ENCODE data around the gene SCT.
A peak's percentile ranks its signal among the peaks of the same experiment; 100 is the strongest.

Gene SCT

DNA sequence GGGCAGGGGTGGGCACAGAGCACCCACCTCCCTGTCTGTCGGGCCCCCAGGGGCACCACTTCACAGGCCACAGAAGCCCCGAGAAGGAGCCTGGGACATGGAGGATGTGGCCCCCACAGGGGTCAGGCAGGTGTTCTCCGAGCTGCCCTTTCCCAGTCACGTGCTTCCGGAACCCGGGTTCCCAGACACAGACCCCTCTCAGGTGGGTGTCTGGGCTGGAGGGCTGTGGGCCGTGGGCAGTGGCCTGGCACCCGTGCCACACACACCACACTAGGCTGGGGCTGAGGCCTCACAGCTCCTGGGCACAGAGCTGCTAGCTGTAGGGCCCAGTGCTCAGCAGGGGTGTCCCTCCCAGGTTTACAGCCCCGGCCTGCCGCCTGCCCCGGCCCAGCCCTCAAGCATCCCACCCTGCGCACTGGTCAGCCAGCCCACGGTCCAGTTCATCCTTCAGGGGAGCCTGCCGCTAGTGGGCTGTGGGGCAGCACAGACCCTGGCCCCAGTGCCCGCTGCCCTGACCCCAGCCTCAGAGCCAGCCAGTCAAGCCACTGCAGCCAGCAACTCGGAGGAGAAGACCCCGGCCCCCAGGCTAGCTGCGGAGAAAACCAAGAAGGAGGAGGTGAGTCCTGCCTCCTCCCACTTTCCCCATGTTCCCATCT, 16.7 kb downstream of the SCT start:
- no peak for DNase-seq (ENCODE audit: low spot score)

DNA sequence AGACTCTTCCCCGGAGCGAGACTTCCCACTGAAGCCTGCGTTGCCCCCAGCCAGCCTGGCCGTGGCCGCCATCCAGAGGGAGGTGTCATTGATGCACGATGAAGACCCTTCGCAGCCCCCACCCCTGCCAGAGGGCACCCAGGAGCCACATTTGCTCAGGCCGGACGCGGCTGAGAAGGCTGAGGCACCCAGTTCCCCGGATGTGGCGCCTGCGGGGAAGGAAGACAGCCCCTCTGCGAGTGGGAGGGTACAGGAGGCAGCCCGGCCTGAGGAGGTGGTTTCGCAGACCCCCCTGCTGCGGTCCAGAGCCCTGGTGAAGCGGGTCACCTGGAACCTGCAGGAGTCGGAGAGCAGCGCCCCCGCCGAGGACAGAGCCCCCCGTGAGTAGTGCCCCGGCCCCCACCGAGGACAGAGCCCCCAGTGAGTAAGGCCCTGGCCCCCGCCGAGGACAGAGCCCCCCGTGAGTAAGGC, 17.6 kb downstream of the SCT start:
- no peak for DNase-seq (ENCODE audit: low spot score)

DNA sequence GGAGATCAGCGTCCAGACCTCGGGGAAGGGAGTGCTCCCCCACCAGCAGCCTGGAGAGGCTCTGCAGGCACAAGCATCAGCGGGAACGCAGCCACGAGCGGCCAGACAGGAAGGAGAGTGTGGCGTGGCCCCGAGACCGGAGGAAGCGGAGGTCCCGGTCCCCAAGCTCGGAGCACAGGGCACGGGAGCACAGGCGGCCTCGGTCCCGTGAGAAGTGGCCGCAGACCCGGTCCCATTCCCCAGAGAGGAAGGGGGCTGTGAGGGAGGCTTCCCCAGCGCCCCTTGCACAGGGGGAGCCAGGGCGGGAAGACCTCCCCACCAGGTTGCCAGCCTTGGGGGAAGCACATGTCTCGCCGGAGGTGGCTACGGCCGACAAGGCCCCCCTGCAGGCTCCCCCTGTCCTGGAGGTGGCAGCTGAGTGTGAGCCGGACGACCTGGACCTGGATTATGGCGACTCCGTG, 18.2 kb downstream of the SCT start:
- no peak for DNase-seq (ENCODE audit: low spot score)

DNA sequence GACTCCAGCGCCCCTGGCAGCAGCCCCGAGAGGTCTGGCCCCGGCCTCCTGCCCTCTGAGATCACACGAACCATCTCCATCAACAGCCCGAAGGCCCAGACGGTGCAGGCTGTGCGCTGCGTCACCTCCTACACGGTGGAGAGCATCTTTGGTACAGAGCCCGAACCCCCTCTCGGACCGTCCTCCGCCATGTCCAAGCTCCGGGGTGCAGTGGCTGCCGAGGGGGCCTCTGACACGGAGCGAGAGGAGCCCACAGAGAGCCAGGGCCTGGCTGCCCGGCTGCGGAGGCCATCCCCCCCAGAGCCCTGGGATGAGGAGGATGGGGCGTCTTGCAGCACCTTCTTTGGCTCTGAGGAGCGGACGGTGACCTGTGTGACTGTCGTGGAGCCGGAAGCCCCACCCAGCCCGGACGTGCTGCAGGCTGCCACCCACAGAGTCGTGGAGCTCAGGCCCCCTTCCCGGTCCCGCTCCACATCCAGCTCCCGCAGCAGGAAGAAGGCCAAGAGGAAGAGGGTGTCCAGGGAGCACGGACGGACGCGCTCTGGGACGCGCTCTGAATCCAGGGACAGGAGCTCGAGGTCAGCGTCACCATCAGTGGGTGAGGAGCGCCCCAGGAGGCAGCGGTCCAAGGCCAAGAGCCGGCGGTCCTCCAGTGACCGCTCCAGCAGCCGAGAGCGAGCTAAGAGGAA, 18.9 kb downstream of the SCT start:
- no peak for DNase-seq (ENCODE audit: low spot score)

DNA sequence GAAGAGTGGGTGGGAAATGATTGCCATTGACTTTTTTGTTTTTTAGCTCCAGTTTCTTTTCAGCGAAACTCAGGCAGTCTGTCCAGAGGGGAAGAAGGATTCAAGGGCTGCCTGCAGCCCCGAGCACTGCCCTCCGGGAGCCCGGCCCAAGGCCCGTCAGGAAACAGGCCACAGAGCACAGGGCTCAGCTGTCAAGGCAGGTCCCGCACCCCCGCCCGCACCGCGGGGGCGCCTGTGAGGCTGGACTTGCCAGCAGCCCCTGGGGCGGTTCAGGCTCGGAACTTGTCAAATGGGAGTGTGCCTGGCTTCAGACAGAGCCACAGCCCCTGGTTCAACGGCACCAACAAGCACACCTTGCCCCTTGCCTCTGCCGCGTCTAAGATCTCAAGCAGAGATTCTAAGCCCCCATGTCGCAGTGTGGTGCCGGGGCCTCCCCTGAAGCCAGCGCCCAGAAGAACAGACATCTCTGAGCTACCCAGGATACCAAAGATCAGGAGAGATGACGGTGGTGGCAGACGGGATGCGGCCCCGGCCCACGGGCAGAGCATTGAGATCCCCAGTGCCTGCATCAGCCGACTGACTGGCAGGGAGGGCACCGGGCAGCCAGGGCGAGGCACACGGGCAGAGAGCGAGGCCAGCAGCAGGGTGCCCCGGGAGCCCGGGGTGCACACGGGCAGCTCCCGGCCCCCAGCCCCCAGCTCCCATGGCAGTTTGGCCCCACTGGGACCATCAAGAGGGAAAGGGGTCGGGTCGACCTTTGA, 19.8 kb downstream of the SCT start:
- no peak for DNase-seq (ENCODE audit: low spot score)

DNA sequence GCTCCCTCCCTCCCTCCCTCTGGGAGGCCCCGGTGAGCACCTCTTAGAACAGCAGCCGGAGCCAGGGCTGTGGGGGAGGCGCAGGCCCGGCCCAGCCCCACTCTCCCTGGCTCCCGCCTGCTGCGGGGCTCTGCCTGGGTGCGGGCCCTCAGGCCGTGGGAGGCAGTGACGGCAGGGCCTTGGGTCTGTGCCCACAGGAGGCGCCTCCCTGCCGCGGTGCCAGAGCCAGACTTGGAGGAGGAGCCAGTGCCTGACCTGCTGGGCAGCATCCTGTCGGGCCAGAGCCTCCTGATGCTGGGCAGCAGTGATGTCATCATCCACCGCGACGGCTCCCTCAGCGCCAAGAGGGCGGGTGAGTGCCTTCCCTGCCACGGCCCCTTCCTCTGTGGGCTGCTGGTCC, 20.7 kb downstream of the SCT start:
- peak; percentile 79 for DNase-seq (ENCODE audit: low spot score)

DNA sequence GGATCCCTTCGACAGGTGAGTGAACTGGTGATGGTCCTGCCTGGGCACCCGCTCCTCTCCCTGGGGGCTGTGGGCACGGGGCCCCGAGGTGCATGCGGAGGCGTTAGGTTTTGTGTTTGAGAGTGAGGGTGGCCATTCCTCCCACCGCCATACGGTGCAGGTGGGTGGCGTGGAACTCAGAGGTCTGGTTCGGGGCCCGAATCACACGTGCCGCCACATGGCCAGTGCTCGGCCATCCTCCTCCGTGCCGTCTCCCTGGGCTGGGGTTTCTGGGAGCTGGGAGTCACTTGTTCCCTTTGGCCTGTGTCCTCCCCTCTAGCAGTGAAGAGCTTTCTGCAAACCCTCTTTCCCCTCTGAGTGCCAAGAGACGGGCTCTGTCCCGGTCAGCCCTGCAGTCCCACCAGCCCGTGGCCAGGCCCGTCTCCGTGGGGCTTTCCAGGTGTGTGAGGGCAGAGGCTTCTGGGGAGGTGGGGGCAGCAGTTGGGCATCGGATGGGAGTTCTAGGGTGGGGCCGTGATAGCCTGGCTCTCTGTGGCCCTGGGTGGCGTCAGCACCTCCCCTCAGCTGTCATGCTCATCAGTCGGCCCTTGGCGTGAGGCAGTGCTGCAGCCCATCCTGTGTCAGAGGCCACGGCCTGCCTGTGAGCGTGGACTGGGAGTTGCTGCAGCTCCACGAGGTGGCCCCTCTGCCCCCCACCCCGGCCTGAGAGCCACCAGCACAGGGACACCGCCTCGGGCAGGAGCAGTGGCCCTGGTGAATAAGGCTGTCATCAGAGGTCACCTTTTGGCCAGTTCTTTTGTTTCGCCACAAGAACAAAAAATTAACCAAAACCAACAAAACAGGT, 21.5 kb downstream of the SCT start:
- no peak for DNase-seq (ENCODE audit: low spot score)

DNA sequence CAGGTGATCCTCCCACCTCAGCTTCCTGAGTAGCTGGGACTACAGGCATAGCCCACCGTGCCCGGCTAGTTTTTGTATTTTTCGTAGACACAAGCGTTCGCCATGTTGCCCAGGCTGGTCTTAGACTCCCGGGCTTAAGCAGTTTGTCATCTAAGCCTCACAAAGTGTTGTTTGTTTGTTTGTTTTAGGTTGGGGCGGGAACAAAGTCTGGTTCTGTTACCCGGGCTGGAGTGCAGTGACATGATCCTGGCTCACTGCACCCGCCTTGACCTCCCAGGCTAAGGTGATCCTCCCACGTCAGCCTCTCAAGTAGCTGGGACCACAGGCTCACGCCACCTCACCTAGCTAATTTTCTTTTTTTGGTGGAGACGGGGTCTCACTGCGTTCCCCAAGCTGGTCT, 23.8 kb downstream of the SCT start:
- DNase-seq (ENCODE audit: low spot score) = no peak

DNA sequence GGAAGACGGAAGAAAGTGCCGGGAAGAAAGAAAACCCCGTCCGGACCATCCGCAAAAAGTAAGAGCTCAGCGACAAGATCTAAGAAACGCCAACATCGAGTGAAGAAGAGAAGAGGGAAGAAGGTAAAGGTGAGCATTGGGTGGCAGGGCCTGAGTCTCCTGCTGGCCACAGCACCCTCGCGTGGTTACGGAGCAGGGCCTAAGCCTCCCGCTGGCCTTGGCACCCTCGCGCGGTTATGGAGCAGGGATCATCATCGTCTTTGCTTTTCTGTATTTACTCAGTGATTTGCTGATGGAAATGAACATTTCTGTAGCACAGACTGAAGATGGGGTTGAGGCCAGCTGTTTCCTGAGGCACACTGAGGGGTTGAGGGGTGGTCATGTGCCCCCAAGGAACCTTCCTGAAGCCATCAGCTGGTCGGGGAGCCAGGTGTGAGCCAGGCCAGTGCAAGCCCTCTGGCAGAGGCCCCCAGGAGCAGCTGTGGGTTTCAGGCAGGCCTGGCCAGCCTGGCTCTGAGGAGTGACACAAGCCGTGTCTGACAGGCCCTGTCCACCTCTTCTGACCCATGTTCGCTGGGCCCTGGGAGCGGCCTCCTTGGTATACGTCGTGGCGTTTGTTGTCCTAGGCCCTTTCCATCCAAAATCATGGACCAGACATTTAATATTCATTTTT, 25.3 kb downstream of the SCT start:
- DNase-seq (ENCODE audit: low spot score) = no peak

DNA sequence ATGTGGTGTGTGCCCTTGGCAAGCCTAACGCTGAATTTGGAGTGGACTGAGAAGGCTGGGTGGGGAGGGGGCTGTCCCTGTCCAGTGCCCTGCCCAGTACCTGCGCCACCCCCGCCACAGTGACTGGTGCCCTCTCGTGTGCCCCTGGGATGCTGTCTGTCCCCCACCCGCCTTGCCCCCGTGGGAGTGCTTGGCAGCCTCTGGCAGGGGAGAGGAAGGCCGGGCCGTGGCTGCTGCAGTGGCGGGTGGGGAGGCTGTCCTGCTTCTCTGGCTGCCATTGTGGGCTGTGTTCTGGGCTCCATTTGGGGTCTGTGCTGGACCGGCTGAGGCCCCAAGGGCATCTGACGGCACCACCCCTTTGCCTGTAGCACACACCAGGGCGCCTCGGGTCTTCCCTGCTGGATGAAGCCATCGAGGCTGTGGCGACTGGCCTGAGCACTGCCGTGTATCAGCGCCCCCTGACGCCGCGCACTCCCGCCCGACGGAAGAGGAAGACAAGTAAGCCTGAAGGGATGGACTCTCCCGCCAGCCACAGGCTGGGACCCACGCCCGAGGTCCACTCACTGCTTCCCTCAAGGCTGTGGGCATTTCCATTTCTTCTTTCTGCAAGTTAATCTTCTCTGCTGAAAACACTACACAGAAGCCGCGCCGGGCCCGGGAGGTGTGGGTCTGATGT, 28.8 kb downstream of the SCT start:
- no peak for DNase-seq (ENCODE audit: low spot score)

DNA sequence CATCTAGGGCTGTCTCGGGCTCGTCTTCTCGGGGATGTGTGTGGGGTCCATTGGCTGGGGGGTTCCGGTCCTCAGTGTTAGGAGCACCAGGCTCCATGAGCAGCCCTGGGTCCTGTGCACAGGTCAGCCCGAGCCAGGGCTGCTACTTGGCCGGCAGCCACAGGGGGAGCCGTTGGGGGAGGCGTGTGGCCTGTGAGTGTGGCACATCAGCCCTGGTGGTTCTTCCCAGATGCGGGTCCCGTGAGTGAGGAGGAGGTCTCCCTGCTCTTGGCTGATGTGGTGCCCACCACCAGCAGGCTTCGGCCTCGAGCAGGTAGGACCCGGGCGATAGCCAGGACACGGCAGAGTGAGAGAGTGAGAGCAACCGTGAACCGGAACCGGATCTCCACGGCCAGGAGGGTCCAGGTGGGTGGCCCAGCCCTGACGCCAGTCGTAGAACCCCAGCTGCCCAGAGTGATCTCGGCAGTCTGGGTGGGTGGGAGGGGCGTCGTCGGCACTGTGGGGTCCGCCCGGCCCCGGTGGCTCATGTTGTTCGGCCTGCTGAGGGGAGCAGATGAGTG, 29.7 kb downstream of the SCT start:
- peak; percentile 87 for DNase-seq (ENCODE audit: low spot score)

DNA sequence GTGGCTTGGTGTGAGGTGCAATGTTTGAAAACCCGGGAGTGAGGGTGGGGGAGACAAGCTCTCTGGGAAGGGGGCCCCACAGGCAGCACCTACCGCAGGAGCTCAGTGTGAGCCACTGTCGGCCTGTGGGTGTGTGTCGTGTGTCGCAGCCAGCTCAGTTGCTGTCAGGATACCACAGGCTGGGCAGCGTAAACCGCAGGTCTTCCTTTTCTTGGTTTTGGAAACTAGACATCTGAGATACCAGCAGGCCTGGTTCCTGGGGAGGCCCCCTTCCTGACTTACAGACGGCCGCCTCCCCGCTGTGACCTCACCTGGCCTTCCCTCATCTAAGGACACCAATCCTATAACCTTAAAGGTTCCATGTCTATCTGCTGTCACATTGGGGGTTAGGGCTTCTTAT, 30.6 kb downstream of the SCT start:
- no peak for DNase-seq (ENCODE audit: low spot score)

DNA sequence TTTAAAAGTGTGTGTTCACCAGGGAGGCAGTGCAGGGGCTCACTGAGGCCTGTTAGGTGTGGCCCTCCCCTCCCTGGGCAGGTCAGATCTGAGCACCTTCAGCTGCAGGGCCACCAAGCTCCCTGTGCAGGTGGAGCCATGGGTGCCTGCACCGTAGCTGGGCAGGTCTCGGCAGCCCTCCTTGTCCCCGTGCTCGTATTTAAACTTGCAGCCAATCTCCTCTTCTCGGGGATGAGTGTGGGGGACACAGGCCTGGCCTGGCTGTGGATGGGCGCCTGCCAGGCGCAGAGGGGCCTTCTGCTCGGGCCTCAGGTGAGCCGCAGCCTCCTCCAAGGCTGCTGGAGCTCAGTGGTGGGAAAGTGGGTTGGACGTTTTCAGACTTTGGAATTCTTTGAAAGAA, 31.6 kb downstream of the SCT start:
- DNase-seq (ENCODE audit: low spot score) = no peak

DNA sequence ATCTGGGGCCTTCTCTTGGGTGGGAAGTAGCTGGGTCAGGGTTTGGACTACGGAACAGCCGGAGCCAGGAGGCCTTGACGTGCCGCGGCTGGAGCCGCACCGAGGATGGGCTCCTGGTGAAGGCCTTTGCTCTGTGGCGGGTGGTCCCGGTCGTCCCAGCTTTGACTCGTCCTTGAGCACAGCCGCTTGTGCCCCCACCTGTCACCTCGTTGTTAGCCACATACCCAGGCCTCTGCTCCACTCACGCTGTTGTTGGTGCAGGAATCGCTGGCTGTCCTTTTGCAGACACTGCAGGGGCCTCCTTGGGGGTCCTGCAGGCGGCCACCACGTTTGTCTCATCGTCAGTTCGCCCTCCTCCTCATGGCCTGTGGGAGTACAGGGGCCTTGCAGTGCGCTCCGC, 33.6 kb downstream of the SCT start:
- no peak for DNase-seq (ENCODE audit: low spot score)

DNA sequence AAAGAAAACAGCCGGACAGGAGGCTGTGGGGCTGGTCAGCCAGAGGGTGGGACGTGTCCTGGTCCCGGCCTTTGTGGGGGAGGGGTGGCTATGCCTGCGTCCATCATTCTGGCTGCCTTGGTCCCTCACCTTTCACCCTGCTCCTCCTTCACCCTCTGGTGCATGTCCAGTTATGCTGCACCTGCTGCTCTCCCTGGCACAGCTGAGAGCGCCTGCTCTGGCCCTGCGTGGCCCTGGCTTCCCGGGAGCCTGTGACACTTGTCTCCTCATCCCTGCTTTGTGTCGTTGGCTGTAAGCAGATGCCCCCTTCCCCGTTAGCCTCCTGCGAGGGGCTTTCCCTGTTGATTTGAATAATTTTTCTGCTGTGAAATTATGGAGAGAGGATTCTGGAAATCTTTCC, 34.1 kb downstream of the SCT start:
- no peak for DNase-seq (ENCODE audit: low spot score)

DNA sequence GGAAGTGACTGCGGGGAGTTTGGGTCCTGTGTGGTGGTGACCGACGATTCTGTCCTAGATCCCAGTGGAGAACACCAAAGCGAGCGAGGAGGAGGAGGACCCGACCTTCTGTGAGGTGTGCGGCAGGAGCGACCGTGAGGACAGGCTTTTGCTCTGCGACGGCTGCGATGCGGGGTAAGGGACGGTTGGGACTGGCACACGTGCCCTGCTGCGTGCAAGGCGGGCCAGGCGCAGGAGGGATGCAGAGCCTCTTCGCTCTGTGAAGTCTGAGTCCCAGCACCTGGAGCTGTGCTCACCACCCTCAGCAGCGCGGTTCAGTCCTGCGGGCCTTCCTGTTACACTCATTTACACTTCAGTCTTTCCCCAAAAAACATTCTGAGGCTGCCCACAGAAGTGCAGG, 34.5 kb downstream of the SCT start:
- no peak for DNase-seq (ENCODE audit: low spot score)

DNA sequence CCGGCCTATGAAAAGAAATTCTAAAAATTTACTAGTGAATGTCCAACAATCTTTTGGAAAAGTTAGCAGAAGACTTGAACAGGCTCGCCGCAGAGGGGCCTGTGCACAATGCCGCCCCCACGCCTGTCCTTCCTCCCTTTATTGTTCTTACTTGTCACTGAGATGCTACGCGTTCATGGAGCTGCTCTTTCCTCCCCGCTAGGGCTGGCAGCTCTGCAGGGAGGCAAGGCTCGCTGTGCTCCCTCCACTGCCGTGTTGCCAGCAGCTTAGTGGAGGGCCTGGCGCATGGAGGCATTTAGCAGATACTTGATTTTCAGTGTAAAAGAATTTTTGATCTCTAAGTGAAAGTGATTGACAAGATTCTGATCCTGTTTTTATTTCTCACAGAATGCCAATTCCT, 36.0 kb downstream of the SCT start:
- DNase-seq (ENCODE audit: low spot score) = no peak

DNA sequence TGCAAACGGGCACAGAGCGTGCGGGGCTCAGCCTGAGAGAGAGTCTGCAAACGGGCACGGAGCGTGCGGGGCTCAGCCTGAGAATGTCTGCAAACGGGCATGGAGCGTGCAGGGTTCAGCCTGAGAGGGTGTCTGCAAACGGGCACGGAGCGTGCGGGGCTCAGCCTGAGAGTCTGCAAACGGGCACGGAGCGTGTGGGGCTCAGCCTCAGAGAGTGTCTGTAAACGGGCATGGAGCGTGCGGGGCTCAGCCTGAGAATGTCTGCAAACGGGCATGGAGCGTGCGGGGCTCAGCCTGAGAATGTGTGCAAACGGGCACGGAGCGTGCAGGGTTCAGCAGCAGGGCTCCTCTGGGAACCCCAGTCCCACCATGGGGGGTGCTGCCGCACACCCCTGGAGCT, 37.2 kb downstream of the SCT start:
- DNase-seq (ENCODE audit: low spot score) = no peak

DNA sequence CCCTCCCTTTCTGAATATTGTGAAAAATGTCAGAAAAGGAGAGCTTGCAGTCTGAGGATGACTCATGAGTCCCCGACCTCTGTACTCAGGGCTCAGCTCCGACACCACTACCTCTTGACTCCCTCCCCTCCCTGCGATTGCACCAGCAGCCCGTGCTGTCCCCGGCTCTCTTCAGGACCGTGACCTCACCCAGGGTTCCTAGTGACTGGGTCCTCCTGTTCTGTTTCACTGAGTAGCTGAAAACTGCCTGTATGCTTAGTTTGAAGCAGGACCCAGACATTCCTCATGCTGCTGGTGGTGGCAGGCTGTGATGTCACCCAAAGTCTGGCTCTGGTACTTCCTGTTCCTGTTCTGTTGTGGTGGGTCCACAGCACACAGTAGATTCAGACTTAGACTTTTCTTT, 39.0 kb downstream of the SCT start:
- no peak for DNase-seq (ENCODE audit: low spot score)

DNA sequence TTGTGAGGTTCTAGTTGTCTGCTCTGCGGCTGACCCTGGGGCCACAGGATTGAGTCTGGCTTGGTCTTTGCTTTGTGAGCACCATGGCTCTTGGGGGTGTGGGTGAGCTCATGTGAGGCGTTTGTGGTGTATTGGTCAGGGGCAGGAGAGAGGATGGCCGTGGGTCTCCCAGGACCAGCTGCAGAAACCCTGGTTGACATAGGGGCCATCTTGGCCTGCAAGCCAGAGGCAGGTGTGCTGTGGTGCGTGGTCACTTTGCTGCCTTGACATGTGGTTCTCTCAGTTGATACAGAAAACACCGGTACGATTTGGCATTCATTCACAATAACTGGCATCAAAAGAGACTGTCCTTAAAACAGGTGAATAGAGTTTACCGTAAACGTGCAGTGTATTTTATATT, 39.4 kb downstream of the SCT start:
- DNase-seq (ENCODE audit: low spot score) = no peak
